ENCODE measurements around the gene DLX5.

- TF ChIP-seq EZH2 (IDR thresholded peaks at IDR 0.05; ENCODE audit: borderline replicate concordance, low read depth, low read length, severe bottlenecking) (no peak), CTCF (IDR thresholded peaks at IDR 0.05; ENCODE audit: extremely low read depth in 1 of 2, insufficient read depth in 1 of 2, low read depth in 1 of 2, low read length in 2 of 2) (no peak), POLR2A (IDR thresholded peaks at IDR 0.05; ENCODE audit: low read depth, low read length) (no peak), MAX (IDR thresholded peaks at IDR 0.05; ENCODE audit: insufficient read depth, insufficient read length) (no peak), FOS (IDR thresholded peaks at IDR 0.05; ENCODE audit: borderline replicate concordance, insufficient read depth, low read length) (no peak), JUN (IDR thresholded peaks at IDR 0.05; ENCODE audit: borderline replicate concordance, insufficient read depth, insufficient read length, low read depth) (no peak), MYC (IDR thresholded peaks at IDR 0.05; ENCODE audit: low read depth, low read length) (no peak), POLR2AphosphoS5 (IDR thresholded peaks at IDR 0.05; ENCODE audit: insufficient read depth, low read depth, low read length) (no peak), GATA2 (IDR thresholded peaks at IDR 0.05; ENCODE audit: insufficient read depth, insufficient read length, low read depth, low read length) (no peak)
Measured at GRCh38 chr7:97011104-97011503, 13.5 kb downstream of the DLX5 start.

All from endothelial cell of umbilical vein (primary cell).